Measurements from ENCODE around the gene KCNA2.

Gene KCNA2

DNA sequence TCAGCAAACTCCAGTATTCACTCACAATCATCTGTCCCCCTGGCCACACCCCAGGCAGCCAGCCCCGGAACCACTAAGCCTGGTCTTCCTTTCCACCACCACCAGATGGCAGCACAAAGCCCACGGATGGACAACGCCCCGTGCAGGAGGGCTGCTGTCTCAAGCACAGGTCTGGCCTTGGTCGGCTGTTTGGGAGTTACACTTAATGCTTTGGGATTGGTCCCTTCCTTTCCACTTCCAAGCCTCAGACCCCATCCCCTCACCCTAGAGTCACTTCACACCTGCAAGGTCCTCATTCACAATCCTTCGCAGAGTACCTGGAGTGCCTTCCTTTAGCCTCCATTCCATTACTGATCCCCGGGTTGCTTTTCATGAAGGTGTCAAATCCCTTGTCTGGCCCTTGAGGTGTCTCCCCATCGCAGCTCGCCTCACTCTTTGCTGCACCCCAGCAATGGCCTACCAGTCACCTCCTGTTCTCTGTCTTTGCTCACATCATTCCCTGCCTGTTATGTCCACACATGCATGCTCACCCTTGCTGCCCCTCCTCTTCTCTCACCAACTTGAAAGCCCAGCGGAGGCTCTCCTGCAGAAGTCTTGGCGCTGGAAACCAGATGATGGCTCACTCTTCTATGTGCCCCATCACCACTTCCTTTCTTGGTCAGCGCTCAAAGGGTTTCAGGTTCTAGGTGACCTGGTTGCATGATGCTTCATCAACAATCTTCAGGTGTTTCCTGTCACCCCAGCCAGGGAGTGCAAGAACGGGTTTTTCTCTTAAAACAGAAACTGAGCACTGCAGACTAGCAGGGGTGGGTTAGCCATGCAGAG is 24.9 kb upstream of the KCNA2 start:
- peak; percentile 61 to 75 for DNase-seq (ENCODE audit: extremely low read depth in 1 of 2, low read depth in 1 of 2)

DNA sequence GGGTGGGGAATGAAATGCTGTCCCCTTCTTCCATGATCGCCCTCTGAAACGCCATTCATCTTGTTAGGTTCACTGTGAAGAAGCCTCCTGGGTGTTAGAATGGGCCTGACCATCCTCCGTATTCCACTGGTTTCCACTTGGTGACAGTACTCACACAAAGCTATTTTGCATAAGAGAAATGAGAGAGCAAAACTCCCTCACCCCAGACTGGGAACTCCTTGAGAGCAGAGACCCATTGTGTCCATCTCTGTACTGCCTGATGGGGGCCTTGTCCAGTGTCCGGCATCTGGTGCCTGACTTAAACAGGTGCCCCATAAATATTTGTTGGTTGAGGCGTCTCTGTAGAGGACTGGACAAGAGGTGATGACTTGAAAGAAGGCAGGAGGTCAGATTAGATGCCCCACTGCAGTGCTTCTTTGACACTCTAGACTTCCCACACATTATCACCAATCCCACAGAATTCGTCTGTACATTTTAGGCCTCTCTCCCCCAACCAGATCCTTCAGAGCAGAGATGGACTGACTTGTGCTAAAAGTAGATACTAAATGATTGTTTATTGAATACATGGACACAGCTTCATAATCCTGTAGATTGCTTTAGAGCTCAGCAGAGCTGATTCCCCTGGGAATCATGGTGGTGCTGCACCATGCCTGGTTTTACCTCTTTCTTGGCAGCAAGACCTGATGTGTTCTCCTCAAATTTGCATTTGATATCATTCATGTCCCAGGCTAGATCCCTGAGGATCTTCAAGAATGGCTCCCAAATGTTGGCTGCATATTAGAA is 22.4 kb upstream of the KCNA2 start:
- no peak for DNase-seq (ENCODE audit: extremely low read depth in 1 of 2, low read depth in 1 of 2)

DNA sequence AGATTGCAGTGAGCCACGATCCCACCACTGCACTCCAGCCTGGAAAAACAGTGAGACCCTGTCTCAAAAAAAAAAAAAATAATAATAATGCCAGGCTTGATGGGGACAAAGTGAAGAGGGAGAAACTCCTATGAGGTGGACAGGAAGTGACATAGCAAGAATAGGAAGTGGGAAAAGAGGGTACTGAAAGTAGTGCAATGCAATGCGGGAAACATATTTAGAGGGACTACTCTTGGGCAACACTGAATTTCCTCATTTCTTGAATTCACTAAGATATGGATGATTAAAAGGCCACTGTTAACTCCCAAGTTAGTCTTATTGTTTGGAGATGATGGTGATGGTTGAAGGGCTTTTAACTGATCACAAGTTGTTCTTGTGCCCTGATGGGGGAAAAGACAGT is 21.6 kb upstream of the KCNA2 start:
- DNase-seq (ENCODE audit: extremely low read depth in 1 of 2, low read depth in 1 of 2) = no peak

DNA sequence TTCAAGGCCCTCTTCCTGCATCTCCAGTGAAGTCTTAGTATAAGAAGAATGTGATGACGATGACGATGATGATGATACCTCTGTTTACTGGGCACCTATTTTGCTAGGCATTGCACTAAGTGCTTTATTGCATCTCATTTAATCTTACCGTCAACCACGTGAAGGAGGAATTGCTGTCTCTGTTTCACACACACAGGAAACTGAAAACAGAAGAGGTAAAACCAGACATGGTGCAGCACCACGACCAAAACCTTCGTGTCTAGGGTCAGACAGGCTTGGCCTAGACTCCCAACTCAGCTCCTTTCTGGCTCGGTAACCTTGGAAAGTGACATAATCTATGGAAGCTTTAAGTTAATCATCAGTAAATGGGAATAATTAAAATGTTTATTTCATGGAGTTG is 20.7 kb upstream of the KCNA2 start:
- DNase-seq (ENCODE audit: extremely low read depth in 1 of 2, low read depth in 1 of 2) = no peak

DNA sequence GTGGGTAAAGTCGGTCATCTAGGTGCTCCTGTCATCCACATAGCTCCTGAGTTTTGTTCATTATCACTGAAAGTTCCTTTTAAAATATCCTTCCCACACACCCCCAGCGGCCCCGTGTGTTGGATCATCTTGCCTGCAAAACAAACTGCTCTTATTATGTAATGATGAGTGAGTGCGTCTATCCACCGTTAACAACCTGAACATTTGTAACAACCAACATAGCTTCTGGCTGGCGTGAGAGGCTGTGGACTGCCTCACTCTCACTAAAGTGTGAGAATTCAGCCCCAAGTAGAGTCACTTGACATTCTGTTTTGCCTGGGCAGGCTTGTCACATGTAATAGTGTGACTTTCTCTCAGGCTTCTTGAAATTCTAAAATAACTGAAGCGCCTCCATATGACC is 14.5 kb upstream of the KCNA2 start:
- no peak for DNase-seq (ENCODE audit: extremely low read depth in 1 of 2, low read depth in 1 of 2)

DNA sequence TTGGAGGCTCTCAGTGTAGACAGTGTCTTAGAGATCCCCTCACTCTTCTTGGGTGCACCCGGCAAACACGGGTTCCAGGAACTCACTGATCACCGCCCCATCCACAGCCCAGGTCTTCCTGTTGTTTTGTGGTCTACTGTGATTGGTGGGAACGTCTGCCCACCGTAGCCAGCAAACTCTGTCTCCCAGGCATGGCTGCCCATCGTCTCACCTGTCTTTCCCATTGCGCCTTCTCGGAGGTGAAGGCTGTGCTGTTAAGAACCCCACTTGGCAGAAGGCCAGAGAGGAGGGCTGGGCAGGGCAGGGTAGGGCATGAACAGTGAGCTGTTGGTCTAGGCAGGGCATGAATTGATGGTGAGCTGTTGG is 14.1 kb upstream of the KCNA2 start:
- no peak for DNase-seq (ENCODE audit: extremely low read depth in 1 of 2, low read depth in 1 of 2)

DNA sequence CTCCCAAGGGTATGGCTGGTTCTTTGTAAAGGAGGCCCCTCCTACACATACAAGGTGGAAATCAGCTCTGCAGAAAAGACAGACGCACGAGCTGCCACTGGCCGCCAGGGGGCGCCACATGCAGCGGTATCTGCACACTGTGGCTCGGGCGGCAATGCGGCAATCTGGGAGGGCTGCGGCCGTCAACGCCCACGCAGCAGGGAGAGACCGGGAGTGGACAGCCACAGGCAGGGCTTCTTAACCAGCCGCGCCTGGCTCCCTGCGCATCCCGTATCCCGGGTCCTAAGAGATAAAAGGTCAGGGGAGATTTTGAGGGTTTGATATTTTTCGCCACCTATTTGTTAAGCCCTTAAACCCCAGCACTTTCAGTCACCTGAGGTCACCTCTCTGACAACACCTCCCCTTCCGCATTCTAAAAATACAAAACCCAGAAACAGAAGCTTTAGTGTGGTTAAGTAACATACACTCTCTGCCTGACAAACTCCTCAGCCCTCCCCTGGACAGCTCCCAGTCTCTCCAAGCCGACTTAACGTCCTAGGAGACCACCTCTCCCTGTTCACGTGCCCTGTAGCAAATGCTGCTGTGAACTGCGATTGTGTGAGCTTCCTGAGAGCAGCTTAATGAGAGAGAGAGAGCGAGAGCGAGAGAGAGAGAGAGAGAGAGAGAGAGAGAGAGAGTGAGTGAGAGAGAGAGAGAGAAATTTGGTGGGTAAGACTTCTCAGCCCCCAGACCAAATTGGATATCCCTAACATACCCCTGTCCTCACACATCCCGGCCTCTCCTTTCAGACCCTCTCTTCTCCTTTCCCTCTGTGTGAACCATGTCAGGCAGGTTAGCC is 13.5 kb upstream of the KCNA2 start:
- peak; percentile 69 to 78 for DNase-seq (ENCODE audit: extremely low read depth in 1 of 2, low read depth in 1 of 2)

DNA sequence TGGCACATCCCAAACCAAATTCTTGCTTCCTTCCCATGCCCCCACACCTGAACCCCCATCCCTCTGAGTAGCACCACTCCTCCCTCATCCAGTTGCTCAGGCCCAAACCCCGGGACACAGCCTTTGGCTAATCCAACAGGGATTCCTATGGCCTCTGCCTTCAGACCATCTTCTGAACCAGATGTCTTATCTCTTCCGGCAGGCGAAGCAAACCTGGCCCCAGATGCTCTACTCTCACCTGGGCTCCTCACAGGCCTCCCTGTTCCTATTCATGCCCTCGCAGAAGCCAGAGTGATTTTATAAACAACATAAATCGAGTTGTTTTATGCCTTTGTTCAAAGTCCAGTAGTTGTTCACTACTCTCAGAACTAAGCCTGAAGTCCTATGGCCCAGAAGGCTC is 12.5 kb upstream of the KCNA2 start:
- no peak for DNase-seq (ENCODE audit: extremely low read depth in 1 of 2, low read depth in 1 of 2)

DNA sequence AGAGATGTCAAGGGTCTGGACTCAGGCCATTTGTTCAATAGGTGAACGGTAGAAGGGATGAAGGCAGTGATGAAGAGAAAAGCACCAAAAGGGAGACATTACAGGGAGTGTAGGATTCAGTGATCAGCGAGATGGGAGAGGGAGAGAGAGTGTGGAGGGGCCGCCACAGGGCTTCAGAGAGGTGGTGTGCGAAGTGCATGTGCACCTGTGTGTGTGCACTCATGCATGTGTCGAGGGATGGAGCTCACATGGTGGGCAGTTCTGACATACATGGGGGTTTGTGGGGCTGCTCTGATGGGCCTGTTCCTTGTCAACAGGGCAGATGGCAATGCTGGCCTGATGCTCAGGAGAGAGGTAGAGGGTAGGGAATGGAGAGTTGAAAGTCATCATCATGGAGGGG is 11.4 kb upstream of the KCNA2 start:
- no peak for DNase-seq (ENCODE audit: extremely low read depth in 1 of 2, low read depth in 1 of 2)

DNA sequence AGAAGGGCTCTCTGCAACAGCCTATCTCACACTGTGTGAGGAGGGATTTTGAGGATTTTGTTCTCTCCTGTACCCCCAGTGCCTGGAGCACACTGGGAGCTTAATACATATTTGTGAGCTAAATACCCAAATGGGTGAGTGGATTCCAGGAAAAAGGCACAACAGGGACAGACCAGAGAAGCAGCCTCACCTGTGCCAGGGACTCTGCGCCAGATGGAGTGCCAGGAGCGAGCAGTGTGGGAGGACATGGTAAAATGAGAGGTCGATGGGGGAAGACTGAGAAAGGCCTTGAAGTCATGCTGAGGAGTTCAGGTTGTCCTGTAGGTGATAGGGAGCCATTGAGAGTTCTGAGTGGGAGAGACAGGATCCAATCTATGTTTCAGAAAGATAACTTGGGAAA is 11.0 kb upstream of the KCNA2 start:
- DNase-seq (ENCODE audit: extremely low read depth in 1 of 2, low read depth in 1 of 2) = no peak

DNA sequence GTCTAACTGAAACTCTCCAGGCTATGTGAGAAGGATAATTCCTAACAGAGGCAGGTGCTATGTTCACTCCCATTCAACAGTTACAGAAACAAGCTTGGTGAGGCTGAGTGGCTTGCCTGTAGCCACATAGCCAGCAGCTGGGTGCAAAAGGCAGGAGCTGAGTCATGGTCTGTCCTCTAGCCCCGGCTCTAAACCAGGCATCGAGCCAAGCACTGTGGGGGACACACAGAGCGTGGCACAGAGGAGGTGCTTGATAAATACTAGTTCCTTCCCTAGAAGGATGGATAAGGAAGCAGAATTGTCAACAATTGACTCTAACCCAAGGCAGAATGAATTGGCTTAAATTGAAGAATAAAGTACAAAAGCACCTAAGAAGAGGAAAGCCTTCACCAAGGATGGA is 10.4 kb upstream of the KCNA2 start:
- no peak for DNase-seq (ENCODE audit: extremely low read depth in 1 of 2, low read depth in 1 of 2)

DNA sequence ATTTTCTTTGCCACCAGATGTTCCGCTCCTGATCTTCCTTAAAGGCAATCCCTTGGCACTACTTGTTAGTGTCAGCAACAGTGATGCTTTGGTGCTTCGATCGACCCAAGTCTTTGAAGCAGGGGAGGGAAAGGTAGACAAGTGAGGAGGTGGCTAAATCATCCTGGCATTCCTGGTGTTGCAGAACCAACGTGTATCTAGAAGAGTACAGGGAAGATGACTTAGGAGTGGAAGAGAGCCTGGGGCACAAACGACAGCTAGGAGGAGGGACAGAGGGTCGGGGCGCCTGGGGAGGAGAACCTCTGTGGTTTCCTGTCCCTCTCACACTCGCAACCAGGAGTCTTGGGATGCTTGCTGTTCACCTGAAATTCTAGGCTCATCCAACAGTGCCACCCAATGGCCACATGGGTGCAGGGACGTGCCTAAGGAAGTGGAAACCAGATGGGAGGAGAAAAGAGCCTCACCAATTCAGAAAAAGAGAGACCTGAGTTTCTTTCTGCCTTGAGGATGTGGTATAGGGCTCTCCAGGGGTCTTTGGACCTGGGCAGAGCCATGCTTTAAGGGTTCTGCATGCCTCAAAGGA is 9.5 kb upstream of the KCNA2 start:
- no peak for DNase-seq (ENCODE audit: extremely low read depth in 1 of 2, low read depth in 1 of 2)

DNA sequence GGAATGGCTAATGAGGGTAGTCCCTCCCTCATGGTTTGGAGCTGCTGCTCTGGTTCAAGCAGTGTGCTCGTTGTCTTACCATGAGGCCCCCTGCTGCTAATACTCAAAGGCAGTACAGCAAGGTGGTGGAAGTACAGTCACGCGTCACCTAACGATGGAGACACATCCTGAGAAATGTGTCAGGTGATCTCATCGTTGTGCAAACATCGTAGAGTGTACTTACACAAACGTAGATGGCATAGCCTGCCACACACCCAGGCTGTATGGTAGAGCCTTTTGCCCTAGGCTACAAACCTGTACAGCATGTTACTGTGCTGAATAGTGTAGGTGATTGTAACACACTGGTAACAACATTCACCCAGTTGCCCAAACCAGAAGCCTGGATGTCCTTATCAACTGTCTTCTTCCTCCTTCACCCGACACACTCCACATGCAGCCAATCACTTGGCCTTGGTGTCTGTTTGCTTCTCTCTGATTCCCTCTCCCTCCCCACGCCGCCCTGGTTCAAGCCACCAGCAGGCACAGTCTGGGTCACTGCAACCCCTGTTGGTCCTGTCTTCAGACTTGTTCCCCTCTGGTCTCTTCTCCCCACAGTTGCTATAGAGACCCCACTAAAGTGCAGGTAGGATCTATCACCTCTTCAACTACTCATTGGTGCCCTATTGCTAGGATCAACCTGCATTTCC is 6.0 kb upstream of the KCNA2 start:
- DNase-seq (ENCODE audit: extremely low read depth in 1 of 2, low read depth in 1 of 2) = no peak

DNA sequence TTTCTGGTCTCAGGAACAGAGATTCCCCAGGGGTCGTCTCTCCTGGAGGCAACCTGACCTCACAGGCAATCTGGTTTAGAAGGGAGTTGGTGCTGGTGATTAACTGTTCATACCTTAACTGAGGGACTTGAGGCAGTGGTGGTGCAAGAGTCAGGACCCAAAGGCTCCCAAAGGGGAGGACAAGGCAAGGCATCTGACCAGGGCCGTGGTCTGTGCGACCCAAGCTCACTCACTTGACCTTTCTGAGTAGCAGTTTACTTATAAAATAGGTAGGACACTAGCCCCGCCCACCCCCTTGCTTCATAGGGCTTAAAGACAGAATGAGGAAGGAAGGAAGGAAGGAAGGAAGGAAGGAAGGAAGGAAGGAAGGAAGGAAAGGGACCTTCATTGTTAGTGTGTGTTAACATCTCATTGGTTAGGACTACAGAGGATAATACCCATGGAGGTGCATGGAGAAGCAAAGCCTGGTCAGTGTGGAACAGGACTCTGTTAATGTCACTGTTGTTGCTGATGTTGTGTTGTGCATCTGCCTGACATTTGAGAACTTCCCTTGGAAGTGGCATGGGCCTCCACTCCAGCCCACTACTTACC is 4.6 kb upstream of the KCNA2 start:
- no peak for DNase-seq (ENCODE audit: extremely low read depth in 1 of 2, low read depth in 1 of 2)

DNA sequence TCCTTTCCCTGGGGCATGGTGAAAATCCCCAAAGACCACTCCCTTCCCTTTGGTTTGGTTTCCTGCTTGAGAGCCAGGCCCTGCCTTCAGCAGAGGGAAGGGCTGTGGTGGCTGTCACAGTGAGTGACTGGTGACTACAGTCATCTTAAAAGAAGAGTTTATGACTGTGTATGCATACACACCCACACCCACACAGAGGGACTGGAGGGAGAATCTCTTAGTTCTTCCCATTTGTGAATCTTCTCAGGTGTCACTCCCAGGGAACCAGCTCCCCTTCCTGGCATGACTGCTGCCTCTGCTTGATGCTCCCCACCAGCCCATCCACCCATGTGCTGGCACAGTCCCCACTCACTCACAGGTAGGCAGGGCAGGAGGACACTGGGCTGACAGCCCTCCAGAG is 3.9 kb upstream of the KCNA2 start:
- no peak for DNase-seq (ENCODE audit: extremely low read depth in 1 of 2, low read depth in 1 of 2)

DNA sequence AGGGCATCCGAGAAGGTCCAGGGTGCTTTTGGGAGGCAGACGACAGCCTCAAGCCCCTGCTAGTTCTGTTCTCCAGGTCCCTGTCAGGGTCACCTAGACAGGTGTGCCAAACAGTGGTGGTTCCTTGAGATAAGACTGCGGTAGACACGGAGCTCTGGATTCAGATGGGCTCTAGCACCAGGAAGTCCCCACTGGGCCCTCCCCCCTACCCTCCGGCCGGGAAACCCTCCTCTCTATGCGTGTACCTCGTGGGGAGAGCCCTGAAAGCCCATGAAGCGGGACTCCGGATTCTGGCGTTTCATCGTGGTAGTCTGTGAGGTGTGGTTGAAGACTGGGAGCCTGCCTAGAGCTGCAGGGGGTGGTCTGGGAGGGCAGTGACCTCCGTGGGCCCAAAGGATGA is 2.1 kb upstream of the KCNA2 start:
- no peak for DNase-seq (ENCODE audit: extremely low read depth in 1 of 2, low read depth in 1 of 2)

DNA sequence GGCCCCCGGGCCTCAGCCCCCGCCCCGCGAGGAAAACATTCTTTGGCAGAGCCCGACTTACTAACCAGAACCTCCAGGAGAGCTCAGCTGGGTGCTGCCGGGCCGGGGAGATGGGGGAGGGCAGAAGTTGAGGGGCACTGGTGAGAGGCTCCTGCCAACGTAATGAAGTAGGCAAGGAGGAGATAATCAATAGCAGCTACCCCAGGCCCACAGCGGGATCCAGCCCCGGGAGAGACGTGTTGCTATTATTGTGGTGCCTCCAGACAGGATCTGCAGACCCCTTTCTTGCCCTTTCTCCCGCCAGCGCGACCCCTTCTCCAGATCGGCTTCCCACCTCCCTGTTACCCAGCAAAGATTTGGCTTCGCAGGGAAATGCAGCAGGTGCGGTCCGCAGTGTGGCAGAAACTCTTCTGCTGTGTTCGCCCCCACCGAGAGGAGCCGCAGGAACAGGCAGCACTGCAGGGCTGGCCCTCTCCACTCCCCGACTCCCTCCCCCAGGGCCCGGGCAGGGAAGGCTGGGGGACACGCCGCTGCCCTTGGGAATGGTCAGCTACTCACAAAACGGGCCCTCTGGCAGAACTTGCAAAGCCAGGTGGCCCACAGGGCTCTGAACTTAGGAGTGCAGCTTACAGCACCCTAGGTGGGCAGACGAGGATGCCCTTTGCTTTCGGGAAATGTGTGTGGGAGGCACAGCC is 1.5 kb upstream of the KCNA2 start:
- DNase-seq (ENCODE audit: extremely low read depth in 1 of 2, low read depth in 1 of 2) = no peak

DNA sequence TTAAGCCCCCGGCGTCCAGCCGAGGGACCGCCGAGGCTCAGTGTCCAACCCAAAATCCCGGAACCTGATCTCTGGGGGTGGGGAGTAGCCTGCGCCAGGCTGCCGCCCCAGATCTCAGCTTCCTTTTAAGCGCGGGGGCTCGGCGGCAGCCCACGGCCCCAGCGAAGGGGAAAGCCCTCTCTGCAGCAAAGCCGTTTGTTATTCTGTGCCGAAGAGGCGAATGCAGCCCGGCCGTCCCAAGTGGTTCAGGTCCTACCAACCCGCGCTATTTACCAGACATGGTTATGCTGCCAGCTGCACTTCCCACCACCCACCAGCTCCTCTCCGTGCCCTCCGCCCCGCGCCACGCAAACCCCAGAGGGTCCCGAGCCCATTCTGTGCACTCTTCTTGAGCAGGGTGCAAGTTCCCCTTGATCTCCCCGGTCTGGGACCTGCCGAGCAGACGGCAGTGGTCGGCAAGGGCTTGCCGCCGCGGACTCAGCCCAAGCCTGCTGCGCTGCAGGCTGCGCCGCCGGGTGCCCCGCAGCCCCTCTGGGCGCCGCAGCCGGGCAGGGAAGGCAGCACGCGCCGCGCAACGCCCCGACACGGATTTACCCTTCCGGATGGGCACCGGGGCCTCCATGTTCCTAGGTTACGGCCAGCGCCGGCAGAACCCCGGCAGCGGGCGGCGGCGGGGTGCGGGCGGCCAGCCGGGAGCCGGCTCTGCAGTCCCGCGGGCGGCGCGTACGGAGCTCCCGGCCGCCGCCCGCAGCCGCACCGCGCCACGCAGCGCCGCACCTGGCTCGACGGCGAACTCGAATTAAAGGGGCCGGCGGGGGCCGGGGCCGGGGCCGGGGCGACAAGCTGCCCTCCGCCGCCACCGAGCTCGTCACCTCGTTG is 738 bp upstream of the KCNA2 start:
- no peak for DNase-seq (ENCODE audit: extremely low read depth in 1 of 2, low read depth in 1 of 2)

DNA sequence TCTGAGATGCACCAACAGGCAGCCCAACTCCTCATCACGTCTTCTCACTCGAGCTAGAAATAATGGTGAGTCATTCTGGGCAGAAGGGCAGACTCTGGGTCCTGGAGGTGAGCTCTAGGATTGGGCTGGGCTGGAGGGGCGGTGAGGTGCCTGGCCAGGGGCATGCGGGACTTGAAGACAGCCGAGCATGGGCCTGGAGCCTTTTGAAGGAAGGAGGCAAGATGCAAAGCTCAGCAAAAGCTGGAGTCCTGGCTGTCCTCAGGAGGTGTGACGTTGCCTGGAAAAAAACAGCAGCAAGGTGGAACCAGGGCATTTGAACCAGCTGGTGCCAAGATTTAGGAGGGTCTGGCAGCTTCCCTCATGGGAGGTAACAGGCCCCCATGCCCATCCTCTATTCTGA is 712 bp downstream of the KCNA2 start:
- DNase-seq (ENCODE audit: extremely low read depth in 1 of 2, low read depth in 1 of 2) = no peak
